ENCODE data around the gene TMEM253.
A peak's percentile ranks its signal among the peaks of the same experiment; 100 is the strongest.

TMEM253 gene

GRCh38 chr14:21093769-21094681 is 6.8 kb upstream of the TMEM253 start (continued):
- no peak for TF ChIP-seq CTCF (tag by site-specific recombination; IDR thresholded peaks at IDR 0.05)
- TF ChIP-seq ZNF138 (tag by site-specific recombination; IDR thresholded peaks at IDR 0.05; ENCODE audit: borderline replicate concordance), result no peak
- TF ChIP-seq ZNF280D (tag by site-specific recombination; IDR thresholded peaks at IDR 0.05), result no peak
- no peak for TF ChIP-seq ZNF701 (tag by site-specific recombination; IDR thresholded peaks at IDR 0.05)
- TF ChIP-seq ZNF544 (tag by site-specific recombination; IDR thresholded peaks at IDR 0.05), result no peak
- 0 out of 2 replicates have a peak, but pooled peaks have one; percentile 50 for TF ChIP-seq ZNF2 (tag by site-specific recombination; IDR thresholded peaks at IDR 0.05)
- TF ChIP-seq, protein P1, sequence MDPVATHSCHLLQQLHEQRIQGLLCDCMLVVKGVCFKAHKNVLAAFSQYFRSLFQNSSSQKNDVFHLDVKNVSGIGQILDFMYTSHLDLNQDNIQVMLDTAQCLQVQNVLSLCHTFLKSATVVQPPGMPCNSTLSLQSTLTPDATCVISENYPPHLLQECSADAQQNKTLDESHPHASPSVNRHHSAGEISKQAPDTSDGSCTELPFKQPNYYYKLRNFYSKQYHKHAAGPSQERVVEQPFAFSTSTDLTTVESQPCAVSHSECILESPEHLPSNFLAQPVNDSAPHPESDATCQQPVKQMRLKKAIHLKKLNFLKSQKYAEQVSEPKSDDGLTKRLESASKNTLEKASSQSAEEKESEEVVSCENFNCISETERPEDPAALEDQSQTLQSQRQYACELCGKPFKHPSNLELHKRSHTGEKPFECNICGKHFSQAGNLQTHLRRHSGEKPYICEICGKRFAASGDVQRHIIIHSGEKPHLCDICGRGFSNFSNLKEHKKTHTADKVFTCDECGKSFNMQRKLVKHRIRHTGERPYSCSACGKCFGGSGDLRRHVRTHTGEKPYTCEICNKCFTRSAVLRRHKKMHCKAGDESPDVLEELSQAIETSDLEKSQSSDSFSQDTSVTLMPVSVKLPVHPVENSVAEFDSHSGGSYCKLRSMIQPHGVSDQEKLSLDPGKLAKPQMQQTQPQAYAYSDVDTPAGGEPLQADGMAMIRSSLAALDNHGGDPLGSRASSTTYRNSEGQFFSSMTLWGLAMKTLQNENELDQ (tag by site-specific recombination; IDR thresholded peaks at IDR 0.05; ENCODE audit: low read depth), result no peak
- TF ChIP-seq ZNF202 (tag by site-specific recombination; IDR thresholded peaks at IDR 0.05; ENCODE audit: borderline replicate concordance), result no peak
- TF ChIP-seq ZNF610 (tag by site-specific recombination; IDR thresholded peaks at IDR 0.05; ENCODE audit: borderline replicate concordance), result peak; percentile 32; the same call in 1 of the 2 replicates
- no peak for TF ChIP-seq ZNF473 (tag by site-specific recombination; IDR thresholded peaks at IDR 0.05)
- TF ChIP-seq ZIC2 (tag by site-specific recombination; IDR thresholded peaks at IDR 0.05), result peak; percentile 37; the same call in 1 of the 2 replicates
- no peak for TF ChIP-seq YY1 (tag by site-specific recombination; IDR thresholded peaks at IDR 0.05)
- no peak; the same call in 1 of the 2 replicates for TF ChIP-seq ZNF324 (tag by site-specific recombination; IDR thresholded peaks at IDR 0.05)
- 0 out of 2 replicates have a peak, but pooled peaks have one; percentile 33 for TF ChIP-seq ZNF24 (tag by site-specific recombination; IDR thresholded peaks at IDR 0.05)
- TF ChIP-seq ZNF580 (tag by site-specific recombination; IDR thresholded peaks at IDR 0.05), result no peak
- no peak for TF ChIP-seq ZNF19 (tag by site-specific recombination; IDR thresholded peaks at IDR 0.05; ENCODE audit: low read depth)
- TF ChIP-seq ZNF521 (tag by site-specific recombination; IDR thresholded peaks at IDR 0.05), result no peak
- TF ChIP-seq ZFP41 (tag by site-specific recombination; IDR thresholded peaks at IDR 0.05; ENCODE audit: borderline replicate concordance), result no peak
- peak; percentile 90 for TF ChIP-seq GLIS1 (tag by site-specific recombination; IDR thresholded peaks at IDR 0.05)
- TF ChIP-seq SP3 (tag by site-specific recombination; IDR thresholded peaks at IDR 0.05), result peak; percentile 53
- TF ChIP-seq ZNF391 (tag by site-specific recombination; IDR thresholded peaks at IDR 0.05; ENCODE audit: borderline replicate concordance, low read depth), result no peak
- TF ChIP-seq WT1 (tag by site-specific recombination; IDR thresholded peaks at IDR 0.05), result peak; percentile 50
- TF ChIP-seq ZNF211 (tag by site-specific recombination; IDR thresholded peaks at IDR 0.05; ENCODE audit: low read depth), result no peak
- no peak for TF ChIP-seq ZNF654 (tag by site-specific recombination; IDR thresholded peaks at IDR 0.05; ENCODE audit: low read depth)
- TF ChIP-seq ZNF777 (tag by site-specific recombination; IDR thresholded peaks at IDR 0.05; ENCODE audit: borderline replicate concordance), result no peak
- no peak for TF ChIP-seq ZNF311 (tag by site-specific recombination; IDR thresholded peaks at IDR 0.05; ENCODE audit: borderline replicate concordance)
- TF ChIP-seq BCL11B (tag by site-specific recombination; IDR thresholded peaks at IDR 0.05; ENCODE audit: low read depth), result no peak
- TF ChIP-seq ZNF48 (tag by site-specific recombination; IDR thresholded peaks at IDR 0.05), result no peak
- no peak for TF ChIP-seq MZF1 (tag by site-specific recombination; IDR thresholded peaks at IDR 0.05; ENCODE audit: borderline replicate concordance)
- no peak for TF ChIP-seq BCL6B (tag by site-specific recombination; IDR thresholded peaks at IDR 0.05)
- no peak for TF ChIP-seq GLI2 (tag by site-specific recombination; IDR thresholded peaks at IDR 0.05; ENCODE audit: borderline replicate concordance, low read depth)

All from HEK293 (cell line).